Glutamatergic neuron (in vitro differentiated cells): ENCODE data around the gene CAMK1D. TPM values are rescaled to one million over a fixed set of nuclear protein-coding genes. Genes with fewer than 3 reads are reported as not detected.

ENCODE experiments used
- DNase-seq: peaks from one replicate; pipeline ENCODE4 v3.0.0; 2022
- H3K27ac Mint-ChIP-seq: one replicate; pipeline ENCODE4 v1.8.0; 2020; ENCODE audit warnings: mild to moderate bottlenecking, mixed read lengths, inconsistent platforms; ENCODE audit not compliant: unreplicated experiment
- H3K27me3 Mint-ChIP-seq: one replicate; pipeline ENCODE4 v1.8.0; 2020; ENCODE audit warnings: mild to moderate bottlenecking, moderate library complexity, mixed read lengths, inconsistent platforms; ENCODE audit not compliant: unreplicated experiment
- H3K36me3 Mint-ChIP-seq: one replicate; pipeline ENCODE4 v1.8.0; 2020; ENCODE audit warnings: mild to moderate bottlenecking, mixed read lengths, inconsistent platforms; ENCODE audit not compliant: unreplicated experiment
- H3K4me1 Mint-ChIP-seq: one replicate; pipeline ENCODE4 v1.8.0; 2020; ENCODE audit warnings: mild to moderate bottlenecking, low read depth, mixed read lengths, inconsistent platforms; ENCODE audit not compliant: unreplicated experiment
- H3K4me3 Mint-ChIP-seq: one replicate; pipeline ENCODE4 v1.8.0; 2020; ENCODE audit warnings: mild to moderate bottlenecking, mixed read lengths, inconsistent platforms; ENCODE audit not compliant: unreplicated experiment
- H3K9me3 Mint-ChIP-seq: one replicate; pipeline ENCODE4 v1.8.0; 2020; ENCODE audit warnings: mild to moderate bottlenecking, moderate library complexity, mixed read lengths, inconsistent platforms; ENCODE audit not compliant: unreplicated experiment
- total RNA-seq: library from RNA; stranded (reverse); fragmentation: NEBNext Ultra II Directional; extraction: Animal tissue kit (Norgen Biotek cat#: 25700); gene quantifications from one replicate; pipeline ENCODE4 v1.2.1, GENCODE V29; 2021; ENCODE audit not compliant: unreplicated experiment
- TF ChIP-seq, protein P1 (sequence below): fragments of 200-600 bp; sonication (generic); IDR thresholded peaks from one replicate; pipeline ENCODE4 v1.5.0; 2021; ENCODE audit not compliant: partially characterized antibody, unreplicated experiment

CAMK1D gene
- total RNA-seq, 1 donor from 2014 or later = 29.8 TPM

DNA sequence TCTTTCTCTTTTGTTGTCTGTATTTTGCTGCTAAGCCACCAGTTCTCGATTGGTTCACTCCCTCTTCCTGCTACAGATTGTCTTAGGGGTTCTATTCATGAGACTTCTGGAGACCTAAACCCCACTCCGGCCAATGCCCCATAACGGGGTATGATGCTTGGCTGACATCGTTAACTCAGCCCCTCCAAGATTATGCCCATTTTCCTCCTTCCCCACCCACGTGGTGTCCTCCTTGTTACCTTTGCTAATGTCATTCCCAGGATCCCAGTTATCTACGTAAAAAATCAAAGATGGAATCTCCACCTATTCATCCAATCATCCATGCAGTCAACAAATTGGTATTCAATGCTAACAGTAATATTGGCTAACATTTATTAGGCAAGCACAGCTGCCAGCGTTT lies 228.3 kb downstream of the CAMK1D start:
- Mint-ChIP-seq H3K36me3 (peaks cover 19% of the 10 kb centered on the region), H3K4me3 (no peak overlapping the region), H3K4me1 (no peaks in the 10 kb centered on the region), H3K27ac (no peak overlapping the region), H3K9me3 (peaks cover 7% of the 10 kb centered on the region), H3K27me3 (no peaks in the 10 kb centered on the region)
- DNase-seq = no peak
- TF ChIP-seq, protein P1, sequence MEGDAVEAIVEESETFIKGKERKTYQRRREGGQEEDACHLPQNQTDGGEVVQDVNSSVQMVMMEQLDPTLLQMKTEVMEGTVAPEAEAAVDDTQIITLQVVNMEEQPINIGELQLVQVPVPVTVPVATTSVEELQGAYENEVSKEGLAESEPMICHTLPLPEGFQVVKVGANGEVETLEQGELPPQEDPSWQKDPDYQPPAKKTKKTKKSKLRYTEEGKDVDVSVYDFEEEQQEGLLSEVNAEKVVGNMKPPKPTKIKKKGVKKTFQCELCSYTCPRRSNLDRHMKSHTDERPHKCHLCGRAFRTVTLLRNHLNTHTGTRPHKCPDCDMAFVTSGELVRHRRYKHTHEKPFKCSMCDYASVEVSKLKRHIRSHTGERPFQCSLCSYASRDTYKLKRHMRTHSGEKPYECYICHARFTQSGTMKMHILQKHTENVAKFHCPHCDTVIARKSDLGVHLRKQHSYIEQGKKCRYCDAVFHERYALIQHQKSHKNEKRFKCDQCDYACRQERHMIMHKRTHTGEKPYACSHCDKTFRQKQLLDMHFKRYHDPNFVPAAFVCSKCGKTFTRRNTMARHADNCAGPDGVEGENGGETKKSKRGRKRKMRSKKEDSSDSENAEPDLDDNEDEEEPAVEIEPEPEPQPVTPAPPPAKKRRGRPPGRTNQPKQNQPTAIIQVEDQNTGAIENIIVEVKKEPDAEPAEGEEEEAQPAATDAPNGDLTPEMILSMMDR = no peak

DNA sequence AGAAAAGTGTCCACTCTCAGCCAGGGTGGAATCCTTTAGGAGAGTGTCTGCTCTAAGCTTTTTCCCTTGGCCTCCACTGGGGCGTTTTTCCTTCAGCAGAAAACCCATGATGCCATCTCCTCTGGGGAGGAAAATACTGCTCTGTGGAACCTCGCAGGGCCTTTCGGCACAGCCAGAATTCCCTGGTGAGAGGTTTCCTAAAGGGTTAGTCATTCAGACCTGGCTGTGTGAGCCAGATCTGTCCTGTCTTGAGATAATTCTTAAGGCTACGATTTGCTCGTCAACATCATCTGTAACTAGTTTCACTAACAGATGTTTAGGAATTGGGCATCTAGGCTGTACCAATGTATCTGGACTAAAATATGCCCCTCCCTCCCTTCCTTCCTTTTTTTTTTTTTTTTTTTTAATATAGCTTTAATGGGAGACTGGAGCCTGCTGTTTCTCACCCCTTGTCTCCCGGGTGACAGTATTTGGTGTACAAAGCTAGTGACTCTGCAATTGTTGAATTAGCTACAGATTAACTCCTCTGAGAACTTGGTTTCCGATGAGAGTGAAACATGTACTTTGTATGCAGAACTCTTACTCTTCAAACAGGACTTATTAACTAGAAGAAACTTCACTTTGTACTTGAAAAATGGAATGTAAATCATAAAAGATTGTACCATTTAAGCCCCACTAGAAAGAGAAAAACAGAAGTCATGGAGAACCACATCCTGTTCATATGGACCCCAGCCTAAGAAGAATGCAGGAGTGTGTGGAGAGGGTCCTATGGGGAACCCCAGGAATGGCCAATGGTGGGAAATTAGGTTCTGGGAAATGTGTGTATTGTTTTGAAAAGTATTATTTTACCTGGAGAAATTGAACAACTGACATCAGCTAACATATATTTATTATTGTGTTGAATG lies 230.9 kb downstream of the CAMK1D start:
- Mint-ChIP-seq H3K4me1 (no peaks in the 10 kb centered on the region), H3K27me3 (no peaks in the 10 kb centered on the region), H3K4me3 (no peak overlapping the region), H3K36me3 (peaks cover 20% of the 10 kb centered on the region), H3K9me3 (peaks cover 9% of the 10 kb centered on the region), H3K27ac (no peak overlapping the region)
- no peak for DNase-seq
- TF ChIP-seq, protein P1 = no peak

DNA sequence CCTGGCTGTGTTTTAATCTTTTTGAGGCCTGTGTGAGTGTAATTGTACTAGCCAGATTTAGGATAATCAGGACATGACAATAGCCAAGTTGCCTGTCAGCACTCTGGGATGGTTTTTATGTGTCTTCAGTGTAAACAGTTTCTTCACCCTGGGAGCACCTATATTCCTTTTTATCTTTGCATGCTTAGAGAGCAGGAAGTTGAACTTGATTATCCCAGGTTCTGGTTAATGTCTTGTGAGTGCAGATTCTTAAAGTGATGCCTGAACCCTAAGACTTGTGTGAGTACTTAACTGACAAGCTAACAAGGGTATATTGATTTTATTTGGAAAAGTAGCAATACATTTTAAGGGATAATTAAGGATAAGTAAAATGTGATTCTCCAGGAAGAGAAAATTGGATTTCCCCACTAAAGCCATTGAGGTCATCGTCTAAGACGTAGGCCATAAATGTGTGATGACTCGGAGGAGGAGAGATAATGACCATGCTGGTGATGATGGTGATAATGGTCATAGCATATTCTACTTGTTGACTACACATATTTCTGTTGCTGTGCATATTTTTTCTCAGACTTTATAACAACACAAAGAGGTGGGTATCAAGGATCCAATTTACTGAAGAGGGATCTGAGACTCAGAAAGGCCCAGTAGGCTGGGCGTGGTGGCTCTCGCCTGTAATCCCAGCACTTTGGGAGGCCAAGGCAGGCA lies 234.7 kb downstream of the CAMK1D start:
- H3K4me3 Mint-ChIP-seq = no peak overlapping the region
- TF ChIP-seq, protein P1 = no peak
- H3K9me3 Mint-ChIP-seq = peaks cover 12% of the 10 kb centered on the region

DNA sequence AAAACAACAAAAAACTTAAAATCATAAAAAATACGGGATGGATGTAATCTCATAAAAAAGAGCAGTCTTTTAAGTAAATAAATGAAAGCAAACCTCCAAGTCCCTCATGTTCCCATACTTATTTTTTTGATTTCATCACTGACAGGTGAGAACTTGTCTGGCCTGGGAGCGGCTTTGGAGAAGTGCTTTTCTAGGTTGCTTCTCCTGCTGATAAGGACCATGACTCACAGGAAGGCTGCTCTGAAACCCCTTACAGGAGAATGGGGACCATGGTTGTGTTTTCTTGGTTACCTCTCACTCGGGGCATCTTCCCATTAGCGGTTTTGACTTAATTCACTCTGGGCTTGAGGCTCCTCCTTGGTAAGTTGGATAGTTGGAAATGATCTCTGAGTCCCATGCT lies 237.4 kb downstream of the CAMK1D start:
- Mint-ChIP-seq H3K4me1 (peaks cover 35% of the 10 kb centered on the region), H3K9me3 (peaks cover 13% of the 10 kb centered on the region), H3K4me3 (no peak overlapping the region), H3K27ac (no peak overlapping the region), H3K27me3 (peaks cover 5% of the 10 kb centered on the region), H3K36me3 (peaks cover 6% of the 10 kb centered on the region)
- DNase-seq = no peak
- TF ChIP-seq, protein P1 = no peak

More for the DNA sequence above, 234.7 kb downstream of the CAMK1D start:
- no peak overlapping the region for H3K27ac Mint-ChIP-seq
- DNase-seq = no peak
- peaks cover 16% of the 10 kb centered on the region for H3K36me3 Mint-ChIP-seq
- H3K4me1 Mint-ChIP-seq = peaks cover 19% of the 10 kb centered on the region
- peaks cover 3% of the 10 kb centered on the region for H3K27me3 Mint-ChIP-seq
